SK-N-SH treated with all-trans-retinoic acid at 6 μM for 48 hours (cell line): ENCODE data around the gene TRMT112.

Experiments used
- ATAC-seq: fragments of 200-7000 bp; cut with Tn5 transposase; 3 replicates; pipeline ENCODE4 v1.9.1; 2020; ENCODE audit warnings: mild to moderate bottlenecking, moderate library complexity
- ARNTL ChIP-seq: fragments of 450-650 bp; formaldehyde crosslinking; IDR thresholded peaks from 2 replicates; pipeline ENCODE4 v1.5.0; 2020; ENCODE audit warnings: low read depth, mild to moderate bottlenecking, moderate library complexity, borderline replicate concordance
- BACH2 ChIP-seq: fragments of 250-450 bp; sonication (Bioruptor Pico); IDR thresholded peaks from 2 replicates; pipeline ENCODE4 v1.9.0; 2021; ENCODE audit warnings: mild to moderate bottlenecking, borderline replicate concordance
- CREB5 ChIP-seq: fragments of 250-450 bp; sonication (Bioruptor Pico); IDR thresholded peaks from 2 replicates; pipeline ENCODE4 v1.5.1; 2020; ENCODE audit warnings: low read depth, mild to moderate bottlenecking, moderate library complexity
- CSDC2 ChIP-seq: fragments of 250-450 bp; sonication (Bioruptor Pico); IDR thresholded peaks from 2 replicates; pipeline ENCODE4 v1.5.0; 2020; ENCODE audit warnings: mild to moderate bottlenecking, moderate library complexity
- ESRRG ChIP-seq: fragments of 250-450 bp; sonication (Bioruptor Pico); IDR thresholded peaks from 2 replicates; pipeline ENCODE4 v1.6.1; 2021; ENCODE audit warnings: mild to moderate bottlenecking
- GLIS3 ChIP-seq: fragments of 250-450 bp; sonication (Bioruptor Pico); IDR thresholded peaks from 2 replicates; pipeline ENCODE4 v1.5.0; 2020; ENCODE audit warnings: mild to moderate bottlenecking, moderate library complexity
- ISL1 ChIP-seq: fragments of 250-450 bp; sonication (Bioruptor Pico); IDR thresholded peaks from 2 replicates; pipeline ENCODE4 v2.1.2; 2022; ENCODE audit warnings: mild to moderate bottlenecking, moderate library complexity
- OSR1 ChIP-seq: fragments of 250-450 bp; sonication (Bioruptor Pico); IDR thresholded peaks from 2 replicates; pipeline ENCODE4 v1.8.0; 2022; ENCODE audit warnings: moderate library complexity, mild to moderate bottlenecking, inconsistent platforms
- PATZ1 ChIP-seq: fragments of 250-450 bp; sonication (Bioruptor Pico); IDR thresholded peaks from 2 replicates; pipeline ENCODE4 v1.8.0; 2020; ENCODE audit warnings: mild to moderate bottlenecking, moderate library complexity, borderline replicate concordance
- POU6F1 ChIP-seq: fragments of 250-450 bp; sonication (Bioruptor Pico); IDR thresholded peaks from 2 replicates; pipeline ENCODE4 v1.8.0; 2021; ENCODE audit warnings: low read depth, mild to moderate bottlenecking, moderate library complexity, borderline replicate concordance
- PPARA ChIP-seq: fragments of 250-450 bp; sonication (Bioruptor Pico); IDR thresholded peaks from 2 replicates; pipeline ENCODE4 v1.5.0; 2020; ENCODE audit warnings: mild to moderate bottlenecking, borderline replicate concordance
- RARB ChIP-seq: fragments of 250-450 bp; sonication (Bioruptor Pico); IDR thresholded peaks from 2 replicates; pipeline ENCODE4 v1.8.0; 2021; ENCODE audit warnings: mild to moderate bottlenecking, moderate library complexity
- SNAI2 ChIP-seq: fragments of 250-450 bp; sonication (Bioruptor Pico); IDR thresholded peaks from 2 replicates; pipeline ENCODE4 v1.5.0; 2020; ENCODE audit warnings: mild to moderate bottlenecking, moderate library complexity
- TCF4 ChIP-seq: fragments of 250-450 bp; sonication (Bioruptor Pico); IDR thresholded peaks from 2 replicates; pipeline ENCODE4 v1.8.0; 2021; ENCODE audit warnings: mild to moderate bottlenecking, moderate library complexity, borderline replicate concordance
- TOX ChIP-seq: fragments of 250-450 bp; sonication (Bioruptor Pico); IDR thresholded peaks from 2 replicates; pipeline ENCODE4 v1.8.0; 2021; ENCODE audit warnings: mild to moderate bottlenecking, moderate library complexity, borderline replicate concordance
- TSHZ2 ChIP-seq: fragments of 250-450 bp; sonication (Bioruptor Pico); IDR thresholded peaks from 2 replicates; pipeline ENCODE4 v1.5.0; 2020; ENCODE audit warnings: mild to moderate bottlenecking, moderate library complexity
- ZC3H10 ChIP-seq: fragments of 250-450 bp; sonication (Bioruptor Pico); IDR thresholded peaks from 2 replicates; pipeline ENCODE4 v1.5.1; 2021; ENCODE audit warnings: mild to moderate bottlenecking, moderate library complexity
- ZFP3 ChIP-seq: fragments of 250-450 bp; sonication (Bioruptor Pico); IDR thresholded peaks from 2 replicates; pipeline ENCODE4 v1.5.0; 2020; ENCODE audit warnings: mild to moderate bottlenecking, moderate library complexity
- ZFP30 ChIP-seq: fragments of 450-650 bp; formaldehyde crosslinking; IDR thresholded peaks from 2 replicates; pipeline ENCODE4 v1.5.0; 2022; ENCODE audit warnings: mild to moderate bottlenecking, moderate library complexity
- ZNF565 ChIP-seq: fragments of 450-650 bp; formaldehyde crosslinking; conservative IDR thresholded peaks from 2 replicates; pipeline ENCODE4 v1.5.0; 2020; ENCODE audit warnings: low read depth, mild to moderate bottlenecking, moderate library complexity
- ZNF70 ChIP-seq: fragments of 450-650 bp; formaldehyde crosslinking; IDR thresholded peaks from 2 replicates; pipeline ENCODE4 v1.5.0; 2020; ENCODE audit warnings: mild to moderate bottlenecking, moderate library complexity
- ZNF8 ChIP-seq: fragments of 450-650 bp; formaldehyde crosslinking; IDR thresholded peaks from 2 replicates; pipeline ENCODE4 v1.5.0; 2020; ENCODE audit warnings: mild to moderate bottlenecking, moderate library complexity

TRMT112 gene

GRCh38 chr11:64330888-64331287 lies 13.5 kb upstream of the TRMT112 start:
- TF ChIP-seq ZNF565 (no peak), ISL1 (CRISPR knock-in tag) (no peak), ZFP30 (CRISPR knock-in tag) (no peak), CREB5 (no peak), TOX (CRISPR knock-in tag) (no peak)
- ATAC-seq = no peak

GRCh38 chr11:64327993-64328392 lies 10.6 kb upstream of the TRMT112 start:
- TF ChIP-seq ARNTL = no peak
- TF ChIP-seq CSDC2 (CRISPR knock-in tag) = no peak
- TF ChIP-seq ZFP30 (CRISPR knock-in tag) = no peak
- TF ChIP-seq TSHZ2 (CRISPR knock-in tag) = no peak
- no peak for TF ChIP-seq ZNF565
- TF ChIP-seq POU6F1 = no peak
- no peak for TF ChIP-seq ZC3H10 (CRISPR knock-in tag)
- no peak for TF ChIP-seq TCF4
- TF ChIP-seq ZNF8 (CRISPR knock-in tag) = no peak
- no peak for TF ChIP-seq PPARA (CRISPR knock-in tag)
- no peak for TF ChIP-seq RARB
- no peak for TF ChIP-seq CREB5
- TF ChIP-seq ISL1 (CRISPR knock-in tag) = no peak
- TF ChIP-seq BACH2 (CRISPR knock-in tag) = no peak
- TF ChIP-seq TOX (CRISPR knock-in tag) = no peak
- TF ChIP-seq SNAI2 = no peak
- no peak for ATAC-seq

GRCh38 chr11:64327375-64327774 lies 10.0 kb upstream of the TRMT112 start:
- no peak for ATAC-seq
- TF ChIP-seq ZNF70 (CRISPR knock-in tag) = no peak

- TF ChIP-seq CREB5 (no peak), TCF4 (no peak), ZC3H10 (CRISPR knock-in tag) (no peak), ZNF8 (CRISPR knock-in tag) (no peak), ZFP3 (CRISPR knock-in tag) (no peak), PATZ1 (no peak), ZNF565 (no peak), PPARA (CRISPR knock-in tag) (no peak), ESRRG (no peak), OSR1 (CRISPR knock-in tag) (no peak), GLIS3 (no peak), ZNF70 (CRISPR knock-in tag) (no peak), CSDC2 (CRISPR knock-in tag) (no peak), RARB (no peak), ZFP30 (CRISPR knock-in tag) (no peak), SNAI2 (no peak), ISL1 (CRISPR knock-in tag) (no peak)
- ATAC-seq = no peak
These were observed 7.5 kb upstream of the TRMT112 start for GRCh38 chr11:64324692-64325469.

- ATAC-seq = peak; percentile 10; the same call in 1 of the 3 replicates
These were observed 6.6 kb upstream of the TRMT112 start for GRCh38 chr11:64323984-64324383.
